ENCODE results near the gene SLC24A4. TPM values are rescaled to one million over a fixed set of nuclear protein-coding genes. Genes with fewer than 3 reads are reported as not detected.
A peak's percentile ranks its signal among the peaks of the same experiment; 100 is the strongest.

SLC24A4 gene
- total RNA-seq, 4 donors from 2014 or later = 0.08 to 0.37 (median 0.22) TPM

DNA sequence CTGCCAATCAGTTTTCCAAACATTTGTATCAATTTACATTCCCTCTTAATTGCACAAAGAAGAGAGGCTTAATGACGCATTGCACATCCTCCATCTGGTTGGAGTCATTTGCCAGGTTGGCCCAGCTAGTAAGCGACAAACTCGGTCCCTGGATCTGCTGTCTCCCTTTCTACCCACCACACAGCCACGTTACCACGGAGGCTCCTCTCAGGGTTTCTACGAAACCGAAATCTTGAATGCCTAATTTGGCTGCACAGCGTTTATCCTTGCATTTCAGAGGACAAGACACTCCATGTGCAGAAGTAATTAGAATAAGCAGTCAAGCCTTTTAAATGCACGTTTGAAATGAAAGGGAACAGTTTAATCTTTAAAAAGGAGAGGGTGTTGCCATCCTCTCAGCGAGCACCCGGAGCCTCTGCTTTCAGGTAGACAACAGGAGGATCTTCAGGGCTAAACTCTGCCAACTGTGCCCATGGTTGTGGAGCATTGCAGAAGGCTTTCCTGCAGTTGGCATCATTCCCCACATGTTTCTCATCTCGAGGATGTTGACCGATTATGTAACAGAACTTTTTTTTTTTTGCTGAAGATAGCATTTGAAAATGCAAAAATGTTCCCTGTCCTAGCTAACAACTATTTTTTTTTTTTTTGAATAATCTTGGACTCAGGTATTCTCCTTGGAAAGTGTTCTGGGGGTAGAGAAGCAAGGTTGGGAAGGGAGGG lies 37.8 kb downstream of the SLC24A4 start:
- TF ChIP-seq, protein P1, sequence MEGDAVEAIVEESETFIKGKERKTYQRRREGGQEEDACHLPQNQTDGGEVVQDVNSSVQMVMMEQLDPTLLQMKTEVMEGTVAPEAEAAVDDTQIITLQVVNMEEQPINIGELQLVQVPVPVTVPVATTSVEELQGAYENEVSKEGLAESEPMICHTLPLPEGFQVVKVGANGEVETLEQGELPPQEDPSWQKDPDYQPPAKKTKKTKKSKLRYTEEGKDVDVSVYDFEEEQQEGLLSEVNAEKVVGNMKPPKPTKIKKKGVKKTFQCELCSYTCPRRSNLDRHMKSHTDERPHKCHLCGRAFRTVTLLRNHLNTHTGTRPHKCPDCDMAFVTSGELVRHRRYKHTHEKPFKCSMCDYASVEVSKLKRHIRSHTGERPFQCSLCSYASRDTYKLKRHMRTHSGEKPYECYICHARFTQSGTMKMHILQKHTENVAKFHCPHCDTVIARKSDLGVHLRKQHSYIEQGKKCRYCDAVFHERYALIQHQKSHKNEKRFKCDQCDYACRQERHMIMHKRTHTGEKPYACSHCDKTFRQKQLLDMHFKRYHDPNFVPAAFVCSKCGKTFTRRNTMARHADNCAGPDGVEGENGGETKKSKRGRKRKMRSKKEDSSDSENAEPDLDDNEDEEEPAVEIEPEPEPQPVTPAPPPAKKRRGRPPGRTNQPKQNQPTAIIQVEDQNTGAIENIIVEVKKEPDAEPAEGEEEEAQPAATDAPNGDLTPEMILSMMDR (IDR thresholded peaks at IDR 0.05) = no peak
- TF ChIP-seq POLR2A (IDR thresholded peaks at IDR 0.05) = no peak
- no peak overlapping the region for H3K4me3 ChIP-seq (ENCODE audit: low read depth, poor library complexity, severe bottlenecking)
- intact Hi-C loops (cut with DNase I; ENCODE audit: low total_unique reads) = no loop called here
- no peak for DNase-seq (ENCODE audit: low spot score in 2 of 2)
- WGBS, 2 donors = 59 to 60% methylated on average over 13 of the region's 13 CpGs

DNA sequence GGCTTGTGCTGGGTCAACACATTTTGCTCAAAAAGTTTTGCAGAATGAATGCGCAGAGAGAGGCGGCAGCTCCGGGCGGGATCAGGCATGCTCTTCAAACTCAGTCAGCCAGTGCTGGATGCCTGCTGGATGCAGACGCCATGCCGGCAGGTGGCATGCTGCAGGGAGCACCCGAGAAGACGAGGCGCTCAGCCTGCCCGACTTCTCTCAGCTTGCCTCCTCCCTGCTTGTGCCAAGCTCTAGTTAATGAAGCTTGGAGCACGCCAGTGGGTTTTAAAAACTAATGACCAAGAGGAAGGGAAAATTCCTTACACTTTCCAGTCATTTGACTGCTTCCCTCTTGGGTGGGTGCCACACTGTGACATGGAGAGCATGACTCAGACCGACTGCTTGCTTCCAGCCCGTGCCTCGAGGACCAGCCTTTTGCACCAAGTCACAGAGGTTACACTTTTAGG lies 39.8 kb downstream of the SLC24A4 start:
- no peak for TF ChIP-seq POLR2A (IDR thresholded peaks at IDR 0.05)
- TF ChIP-seq, protein P1 (IDR thresholded peaks at IDR 0.05) = no peak
- DNase-seq (ENCODE audit: low spot score in 2 of 2) = peak; percentile 41 to 86
- intact Hi-C loops (cut with DNase I; ENCODE audit: low total_unique reads) = no loop called here
- no peak overlapping the region for H3K4me3 ChIP-seq (ENCODE audit: low read depth, poor library complexity, severe bottlenecking)
- WGBS, 2 donors = 47 to 53% methylated on average over 13 to 14 of the region's 14 CpGs

DNA sequence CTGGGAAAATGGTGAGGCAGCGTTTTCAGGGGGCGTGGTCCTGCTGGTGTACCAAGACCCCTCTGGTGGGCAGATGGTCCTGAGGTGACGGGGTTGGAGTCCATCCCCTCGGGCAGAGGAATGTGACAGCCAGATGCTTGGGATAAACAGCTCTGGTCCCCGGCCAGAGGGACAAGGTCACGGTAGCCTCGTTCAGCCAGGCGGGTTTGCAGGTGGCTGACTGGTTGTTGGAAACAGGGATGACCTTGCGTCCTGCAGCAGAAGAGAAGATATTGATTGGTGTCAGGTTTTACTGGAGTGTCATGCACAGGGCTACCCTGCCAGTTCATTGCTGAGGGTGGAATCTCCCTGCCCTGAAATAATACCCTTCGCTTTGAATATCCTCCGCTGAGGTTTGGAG lies 43.3 kb downstream of the SLC24A4 start:
- 81 to 85% methylated on average over 9 to 11 of the region's 11 CpGs for WGBS, 2 donors
- TF ChIP-seq, protein P1 (IDR thresholded peaks at IDR 0.05) = no peak
- TF ChIP-seq POLR2A (IDR thresholded peaks at IDR 0.05) = no peak
- no peak for DNase-seq (ENCODE audit: low spot score in 2 of 2)
- H3K4me3 ChIP-seq (ENCODE audit: low read depth, poor library complexity, severe bottlenecking) = no peak overlapping the region
- intact Hi-C loops (cut with DNase I; ENCODE audit: low total_unique reads) = no loop called here

DNA sequence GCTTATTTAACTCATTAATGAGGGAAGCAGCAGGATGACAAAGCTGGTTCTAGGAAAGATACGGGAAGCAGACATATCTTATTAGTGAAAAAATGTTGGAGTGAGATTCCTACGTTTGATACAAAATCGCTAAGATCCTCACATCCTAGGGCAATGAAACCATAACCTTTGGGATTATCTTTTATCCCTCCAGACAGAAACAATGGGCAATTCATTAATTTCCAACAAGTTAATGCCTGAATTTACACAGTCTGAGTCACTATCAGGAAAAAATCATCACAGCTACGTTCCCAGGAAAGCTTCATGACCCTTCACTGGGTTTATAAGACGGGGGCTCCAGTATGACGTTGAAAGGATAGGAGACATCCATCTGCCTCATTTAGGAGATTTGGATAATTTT lies 45.0 kb downstream of the SLC24A4 start:
- 55 to 69% methylated on average over 6 of the region's 6 CpGs for WGBS, 2 donors
- H3K4me3 ChIP-seq (ENCODE audit: low read depth, poor library complexity, severe bottlenecking) = no peak overlapping the region
- no peak for TF ChIP-seq POLR2A (IDR thresholded peaks at IDR 0.05)
- TF ChIP-seq, protein P1 (IDR thresholded peaks at IDR 0.05) = no peak
- no peak for DNase-seq (ENCODE audit: low spot score in 2 of 2)
- intact Hi-C loops (cut with DNase I; ENCODE audit: low total_unique reads) = no loop called here

DNA sequence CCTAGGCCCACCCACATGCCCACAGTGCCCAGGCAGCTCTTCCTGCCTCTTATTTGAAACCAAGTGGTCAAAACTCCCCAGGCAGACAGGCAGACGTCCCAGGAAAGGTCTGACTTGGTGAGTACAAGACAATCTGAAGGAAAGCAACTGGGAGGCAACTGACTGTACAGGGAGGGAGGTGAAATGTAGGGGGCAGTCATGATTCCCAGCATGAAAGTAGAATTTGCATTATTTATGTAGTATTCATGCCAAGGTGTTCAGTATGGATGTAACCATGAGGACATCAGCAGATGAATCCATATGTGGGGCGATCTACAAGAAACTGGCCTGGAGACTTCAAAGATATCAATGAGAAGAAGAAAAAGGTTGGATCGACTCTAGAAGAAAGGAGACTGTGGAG lies 46.1 kb downstream of the SLC24A4 start:
- intact Hi-C loops (cut with DNase I; ENCODE audit: low total_unique reads) = no loop called here
- TF ChIP-seq, protein P1 (IDR thresholded peaks at IDR 0.05) = no peak
- no peak for TF ChIP-seq POLR2A (IDR thresholded peaks at IDR 0.05)
- no peak overlapping the region for H3K4me3 ChIP-seq (ENCODE audit: low read depth, poor library complexity, severe bottlenecking)
- no peak for DNase-seq (ENCODE audit: low spot score in 2 of 2)
- WGBS, 2 donors = 87 to 90% methylated on average over 3 of the region's 3 CpGs

DNA sequence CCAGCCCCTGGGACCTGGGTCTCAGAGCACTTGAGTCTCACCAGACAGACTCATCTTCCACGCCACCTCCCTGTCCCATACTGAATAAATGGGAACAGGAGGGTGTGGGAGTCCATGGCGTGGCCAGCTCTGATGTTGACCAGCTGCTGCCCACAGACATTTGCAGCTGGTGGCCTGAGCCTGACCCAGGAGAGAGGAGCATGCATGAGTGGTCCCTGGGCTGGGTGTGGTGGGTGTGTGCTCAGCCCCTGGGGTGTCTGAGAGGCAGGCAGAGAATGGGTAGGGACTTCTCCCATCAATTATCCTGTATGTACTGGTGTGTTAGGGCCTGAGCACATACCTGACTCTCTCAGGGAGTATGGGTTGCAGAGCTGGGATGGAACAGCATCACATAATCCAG lies 49.3 kb downstream of the SLC24A4 start:
- 89 to 100% methylated on average over 1 to 2 of the region's 2 CpGs for WGBS, 2 donors
- DNase-seq (ENCODE audit: low spot score in 2 of 2) = no peak
- intact Hi-C loops (cut with DNase I; ENCODE audit: low total_unique reads) = no loop called here
- no peak for TF ChIP-seq POLR2A (IDR thresholded peaks at IDR 0.05)
- TF ChIP-seq, protein P1 (IDR thresholded peaks at IDR 0.05) = no peak
- H3K4me3 ChIP-seq (ENCODE audit: low read depth, poor library complexity, severe bottlenecking) = no peak overlapping the region
